Measurements from ENCODE around the gene SLC37A2. TPM values are rescaled to one million over a fixed set of nuclear protein-coding genes. Genes with fewer than 3 reads are reported as not detected.
A peak's percentile ranks its signal among the peaks of the same experiment; 100 is the strongest.

SLC37A2 gene
- total and polyA plus RNA-seq, 2 of the 4 experiments (the other 2 are of a cell fraction) = 0.72 to 1.1 TPM

DNA sequence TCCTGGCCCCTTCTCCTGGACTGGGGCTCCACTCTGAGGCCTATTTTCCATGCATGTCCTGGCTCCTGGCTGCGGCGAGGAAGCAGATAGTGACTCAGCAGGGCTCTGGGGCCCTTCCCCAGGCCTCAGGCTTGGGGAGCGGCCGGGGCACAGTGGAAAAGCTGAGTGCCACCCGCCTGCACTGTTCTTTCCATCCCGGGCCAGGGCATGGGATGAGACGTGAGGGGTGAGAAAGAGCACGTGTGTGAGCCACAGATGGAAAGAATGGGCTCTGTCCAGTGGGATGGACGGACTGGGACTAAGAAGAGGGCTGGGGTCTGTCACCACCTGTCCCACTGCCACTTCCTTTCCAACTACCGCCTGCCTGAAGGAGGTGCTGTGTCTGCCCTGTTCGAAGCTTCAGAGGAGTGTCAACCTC is 12.8 kb downstream of the SLC37A2 start:
- H3K4me1 ChIP-seq (ENCODE audit: control insufficient read depth, insufficient read depth, low read length) = peaks cover 6% of the 10 kb centered on the region
- POLR2A ChIA-PET (ENCODE audit: unreplicated experiment) = no interaction called here
- no peak overlapping the region; the same call in 1 of the 2 replicates for H4K5ac ChIP-seq (ENCODE audit: low read depth, low read length)
- H2AK9ac ChIP-seq (replicated peaks; ENCODE audit: low read depth, low read length, poor library complexity) = no peak overlapping the region
- H3K56ac ChIP-seq (ENCODE audit: extremely low read depth, insufficient read depth, low read length) = no peak overlapping the region
- H2BK15ac ChIP-seq (ENCODE audit: low read depth, low read length) = no peak overlapping the region
- no peak for TF ChIP-seq SMC3 (IDR thresholded peaks at IDR 0.05; ENCODE audit: low read depth, low read length)
- TF ChIP-seq FOS (IDR thresholded peaks at IDR 0.05; ENCODE audit: low read depth, low read length) = no peak
- 67% methylated on average over 2 of the region's 11 CpGs; no CpG with 5 or more reads in 1 of the 2 experiments for WGBS, 2 experiments (ENCODE audit: extremely low coverage in 2 of 2, insufficient read length in 1 of 2)
- in situ Hi-C loops (cut with MboI; ENCODE audit: low sequenced_read_pairs) = no loop called here
- peak overlapping the region; percentile 72 for H2AFZ ChIP-seq (replicated peaks; ENCODE audit: low read length, poor library complexity)
- no peak overlapping the region for H2BK120ac ChIP-seq (ENCODE audit: low read depth, low read length)
- DNase-seq (no peak), ATAC-seq (ENCODE audit: low read depth) (no peak)
- H2BK5ac ChIP-seq (ENCODE audit: low read depth, low read length, poor library complexity, severe bottlenecking) = no peak overlapping the region
- no peak overlapping the region; the same call in 1 of the 2 replicates for H2AK5ac ChIP-seq (ENCODE audit: low read depth, low read length)
- H3K79me1 ChIP-seq (ENCODE audit: low read depth in 1 of 2, low read length in 2 of 2) = no peaks in the 10 kb centered on the region
- dilution Hi-C loops (cut with HindIII; ENCODE audit: low sequenced_read_pairs, unreplicated experiment) = no loop called here
- no TSS peak for BruUV-seq (replicated peaks)
- CTCF ChIA-PET = no interaction called here
- H3K18ac ChIP-seq (ENCODE audit: low read depth, low read length) = no peak overlapping the region
- no peaks in the 10 kb centered on the region for H3K36me3 ChIP-seq (ENCODE audit: control insufficient read depth, insufficient read depth, low read length)
- peak overlapping the region in 1 of 2 experiments; percentile 38; a peak in 1 of 4 replicates for H4K8ac ChIP-seq (ENCODE audit: low read depth in 2 of 2, low read length in 2 of 2)
- no peak overlapping the region for H3K4ac ChIP-seq (ENCODE audit: low read depth, low read length)
- no peaks in the 10 kb centered on the region for H3K9me3 ChIP-seq (ENCODE audit: control insufficient read depth, insufficient read depth, low read length)
- no peak overlapping the region for H2BK20ac ChIP-seq (ENCODE audit: low read depth, low read length)
- no peaks in the 10 kb centered on the region; the same call in 1 of the 2 replicates for H3K27me3 ChIP-seq (ENCODE audit: control insufficient read depth, insufficient read depth, low read length)
- H4K91ac ChIP-seq (ENCODE audit: insufficient read depth, low read depth, low read length) = no peak overlapping the region
- H3K14ac ChIP-seq (replicated peaks; ENCODE audit: low read depth, low read length) = no peak overlapping the region
- no peak overlapping the region for H3K23ac ChIP-seq (ENCODE audit: low read depth, low read length)
- H3K9me1 ChIP-seq (ENCODE audit: insufficient read depth, low read length) = peaks cover 11% of the 10 kb centered on the region
- H4K20me1 ChIP-seq (ENCODE audit: insufficient read depth, low read length) = no peaks in the 10 kb centered on the region
- no peak overlapping the region for H3K4me3 ChIP-seq (ENCODE audit: insufficient read depth, low read depth, low read length)
- H3K4me2 ChIP-seq (ENCODE audit: low read depth, low read length) = no peak overlapping the region
- no peak overlapping the region for H3K9ac ChIP-seq (ENCODE audit: low read depth, low read length)
- intact Hi-C loops (cut with micrococcal nuclease) = no loop called here
- H3K27ac ChIP-seq (ENCODE audit: insufficient read depth, low read length) = no peak overlapping the region

Data from IMR-90 (cell line).